ENCODE data around the gene RAD18. TPM values are rescaled to one million over a fixed set of nuclear protein-coding genes. Genes with fewer than 3 reads are reported as not detected.

RAD18 gene
- total RNA-seq, 1 donor from 2014 or later: 8.5 TPM

DNA sequence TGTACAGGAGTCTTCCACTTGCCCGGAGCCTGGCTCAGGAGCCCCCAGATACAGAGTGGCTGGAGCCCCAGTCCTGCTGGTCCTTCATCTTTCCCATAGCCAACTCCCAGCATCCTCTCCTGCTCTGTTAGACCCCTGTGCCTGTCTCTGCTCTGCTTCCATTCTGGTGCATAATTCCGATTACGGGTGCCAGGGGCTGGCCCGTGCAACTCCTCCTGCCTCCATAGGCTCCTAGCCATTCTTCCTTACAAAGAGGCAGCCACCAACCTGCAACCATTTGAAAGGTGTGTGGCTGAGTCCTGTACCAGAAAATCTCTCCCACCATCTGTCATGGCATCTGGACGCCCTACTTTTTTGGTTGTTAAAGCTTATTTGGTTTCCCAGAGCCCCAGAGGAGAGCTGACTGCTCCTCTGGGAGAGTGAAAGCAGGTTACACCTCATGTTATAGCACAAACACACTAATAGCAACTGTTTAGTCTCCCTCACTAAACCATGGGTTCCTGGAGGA is 5.2 kb upstream of the RAD18 start:
- intact Hi-C loops (cut with micrococcal nuclease): no loop called here
- ATAC-seq: no peak
- DNase-seq: no peak

DNA sequence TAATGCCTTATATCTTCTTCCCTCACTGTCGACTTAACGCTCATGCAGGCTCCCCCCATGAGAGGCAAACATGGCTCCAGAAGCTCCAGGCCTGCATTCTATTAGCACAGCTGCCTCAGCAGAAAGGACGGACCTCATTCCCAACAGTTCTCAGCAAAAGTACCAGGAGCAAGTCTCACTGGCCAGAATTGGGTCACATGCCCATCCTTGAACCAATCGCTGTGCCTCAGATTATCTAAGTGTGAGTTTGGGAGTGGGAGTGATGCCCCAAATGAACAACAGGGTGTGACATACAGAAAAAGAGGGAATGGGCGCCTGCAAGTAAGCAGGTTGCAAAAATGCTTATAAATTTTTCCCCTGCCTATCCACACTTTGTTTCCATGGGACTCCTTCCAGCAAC is 4.3 kb upstream of the RAD18 start:
- intact Hi-C loops (cut with micrococcal nuclease): no loop called here
- ATAC-seq (no peak), DNase-seq (no peak)

DNA sequence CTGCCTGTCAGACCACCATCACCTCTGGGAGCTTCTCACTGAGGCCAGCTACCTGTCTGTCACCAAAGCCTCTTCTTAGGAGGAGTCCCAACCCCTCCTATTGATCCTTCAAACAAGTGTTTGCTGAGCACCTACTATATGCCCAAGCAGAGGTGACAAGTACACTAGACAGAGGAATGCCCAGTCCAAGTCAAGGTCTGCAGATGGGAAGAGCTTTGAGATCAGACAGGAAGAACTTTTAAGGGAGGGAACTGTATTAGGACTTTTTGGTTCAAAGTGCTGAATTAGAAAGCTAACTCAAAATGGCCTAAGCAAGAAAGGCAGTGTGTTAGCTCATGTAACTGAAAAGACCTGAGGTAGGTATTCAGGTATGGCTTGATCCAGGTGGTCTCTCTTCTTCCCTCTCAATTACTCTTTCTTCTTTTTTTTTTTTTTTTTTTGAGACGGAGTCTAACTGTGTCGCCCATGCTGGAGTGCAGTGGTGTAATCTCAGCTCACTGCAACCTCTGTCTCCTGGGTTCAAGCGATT is 3.6 kb upstream of the RAD18 start:
- no peak for DNase-seq
- no peak for ATAC-seq
- intact Hi-C loops (cut with micrococcal nuclease): no loop called here

DNA sequence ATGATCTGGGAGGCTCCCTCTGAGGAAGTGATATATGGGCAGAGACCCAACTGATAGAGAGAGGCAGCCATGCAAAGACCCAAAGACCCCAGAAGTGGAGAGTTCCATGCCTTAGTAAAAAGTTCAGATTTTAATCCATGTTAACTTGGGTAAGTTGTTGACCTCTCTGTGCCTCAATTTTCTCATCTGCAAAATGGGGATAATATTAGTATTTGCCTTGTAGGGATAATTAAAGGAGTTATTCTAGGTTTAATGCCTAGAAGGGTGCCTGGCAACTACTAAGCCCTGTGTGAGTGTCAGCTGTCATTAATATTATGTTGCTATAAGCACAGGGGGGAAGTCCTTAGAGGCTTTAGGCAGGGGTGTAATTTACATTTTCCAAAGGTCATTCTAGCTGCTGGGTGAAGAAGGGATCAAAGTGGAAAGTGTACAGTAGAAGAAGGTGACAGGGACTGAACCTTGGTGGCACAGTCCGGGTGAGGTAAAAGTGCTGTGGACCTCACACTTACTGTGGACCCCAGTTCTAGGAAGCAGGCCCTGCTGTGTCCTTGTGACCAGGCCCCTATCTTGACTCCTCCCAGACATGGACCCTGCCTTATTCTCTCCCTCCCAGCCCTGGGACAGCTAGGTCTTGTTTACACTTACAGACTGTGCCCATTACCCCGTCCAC is 3.0 kb upstream of the RAD18 start:
- intact Hi-C loops (cut with micrococcal nuclease): no loop called here
- no peak for ATAC-seq
- no peak for DNase-seq

DNA sequence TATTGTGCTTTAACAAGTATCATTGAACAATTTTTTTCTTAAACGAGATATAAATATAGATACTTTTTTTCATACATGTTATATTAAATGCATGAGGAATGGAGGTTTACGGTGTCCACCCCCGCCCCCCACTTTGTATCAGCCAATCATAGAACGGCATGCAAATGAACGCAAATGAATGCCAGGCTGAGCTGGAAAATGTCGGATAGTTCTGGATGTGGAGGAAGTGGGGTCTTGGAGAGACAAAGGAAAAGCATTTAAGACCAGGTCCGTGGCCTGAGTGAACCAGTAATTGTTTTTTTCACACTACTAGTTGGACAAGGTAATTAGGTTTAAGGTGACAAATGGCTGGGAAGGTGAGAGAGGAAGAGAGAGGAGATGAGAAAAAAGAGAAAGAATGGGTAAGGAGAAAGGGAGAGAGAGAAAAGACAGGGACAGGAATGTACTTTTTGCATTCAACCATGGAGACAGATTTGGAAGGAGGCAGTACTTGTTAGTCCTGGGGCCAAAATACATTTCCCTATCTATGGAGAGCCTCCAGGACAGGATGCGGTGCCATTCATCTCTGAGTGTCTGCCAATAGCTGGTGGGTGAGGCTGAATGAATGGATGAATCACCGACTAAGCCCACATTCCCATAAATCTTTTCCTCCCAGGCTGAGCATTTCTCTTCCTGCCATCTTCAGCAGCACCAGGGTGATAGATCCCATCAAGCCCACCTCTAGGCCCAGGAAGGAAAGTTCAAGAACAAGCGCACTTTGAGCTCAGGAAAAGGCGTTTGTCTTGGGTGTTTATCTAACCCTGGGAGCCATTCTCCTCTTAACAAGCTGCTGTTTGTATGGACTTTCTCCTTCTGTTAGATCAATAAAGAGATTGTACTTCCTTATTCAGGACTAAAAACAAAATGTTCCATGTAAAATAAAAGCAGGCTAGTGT is 1.4 kb upstream of the RAD18 start:
- DNase-seq (no peak), ATAC-seq (no peak)
- intact Hi-C loops (cut with micrococcal nuclease): no loop called here

DNA sequence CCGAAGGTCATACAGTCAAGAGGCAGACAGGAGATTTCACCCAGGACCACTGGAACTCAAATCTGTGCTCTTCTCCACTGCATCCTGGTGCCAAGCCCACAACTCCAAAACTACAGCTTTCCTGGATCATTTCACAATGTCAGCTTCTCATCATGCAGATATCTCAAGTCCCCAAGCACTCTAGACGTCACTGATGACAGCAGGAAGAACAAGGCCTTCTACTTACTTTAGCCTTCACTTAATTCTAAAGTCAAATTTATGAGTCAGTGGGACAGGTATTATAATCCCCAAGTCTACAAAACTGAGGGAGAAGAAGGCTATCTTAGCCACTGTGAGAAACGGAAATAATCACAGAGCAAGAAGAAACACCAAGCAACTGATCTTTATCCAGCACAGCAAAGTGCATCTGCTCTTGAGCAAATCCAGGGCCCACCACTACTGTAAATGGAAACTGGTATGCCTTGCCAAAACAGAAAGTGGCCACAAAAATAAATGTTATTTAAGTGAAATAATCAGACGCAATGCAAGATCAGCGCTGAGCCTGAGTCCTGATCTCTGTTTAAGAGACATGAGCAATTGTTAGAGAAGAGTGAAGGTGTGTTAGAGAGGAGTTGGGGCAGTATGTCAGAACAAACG is 928 bp downstream of the RAD18 start:
- intact Hi-C loops (cut with micrococcal nuclease): no loop called here
- ATAC-seq (no peak), DNase-seq (no peak)

DNA sequence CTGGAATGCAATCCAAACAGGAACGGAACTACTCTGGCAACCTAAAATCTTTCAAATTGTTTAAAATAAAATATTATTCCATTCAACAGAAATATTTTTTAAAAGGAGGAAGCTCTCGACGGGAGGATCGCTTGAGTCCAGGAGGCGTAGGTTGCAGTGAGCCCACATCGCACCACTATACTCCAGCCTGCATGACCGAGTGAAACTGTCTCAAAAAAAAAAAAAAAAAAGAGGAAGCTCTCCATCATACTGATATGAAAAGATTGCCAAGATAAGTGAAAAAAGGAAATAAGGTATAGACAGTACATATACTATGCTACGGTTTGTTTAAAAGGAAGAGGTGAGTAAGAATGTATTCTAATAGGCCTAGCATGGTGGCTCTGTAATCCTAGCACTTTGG is 3.6 kb downstream of the RAD18 start:
- ATAC-seq (no peak), DNase-seq (no peak)
- intact Hi-C loops (cut with micrococcal nuclease): no loop called here

DNA sequence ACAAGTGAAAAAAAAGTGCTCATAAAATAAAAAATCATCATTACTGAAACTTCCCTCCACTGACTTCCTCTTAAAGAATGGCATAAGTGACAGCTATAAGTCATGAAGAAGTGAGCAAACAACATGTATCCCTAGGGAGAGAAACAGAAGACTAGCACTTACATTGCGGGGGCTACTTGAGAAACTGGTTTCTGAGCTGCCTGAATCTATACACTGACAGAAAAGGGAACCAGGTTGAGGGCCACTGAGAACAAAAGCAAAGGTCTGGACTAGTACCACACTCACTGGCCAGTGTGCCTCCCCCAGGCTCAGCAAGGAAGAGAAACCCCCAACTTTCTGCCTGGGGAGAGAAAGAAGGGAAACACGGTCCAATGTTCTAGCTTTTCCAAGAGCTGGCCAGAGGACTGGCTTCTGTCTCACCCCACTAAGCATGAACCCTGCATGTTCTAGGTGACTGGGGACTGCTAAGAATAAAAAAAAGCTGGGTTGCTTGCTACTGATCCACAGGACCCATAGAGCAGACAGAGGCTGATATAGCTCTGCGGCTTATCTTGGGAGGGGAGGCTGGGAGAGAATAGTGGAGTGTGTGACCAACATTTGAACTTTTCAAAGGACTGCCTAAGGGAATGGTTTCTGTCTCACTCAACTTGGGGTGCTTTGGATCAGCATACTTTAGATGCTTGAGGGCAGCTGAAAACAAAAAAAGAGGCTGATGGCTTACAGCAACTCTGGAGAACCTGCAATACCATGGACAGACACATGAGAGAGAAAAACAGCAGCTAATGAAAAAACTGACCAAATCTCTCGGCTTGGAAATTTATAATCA is 8.1 kb downstream of the RAD18 start:
- intact Hi-C loops (cut with micrococcal nuclease): no loop called here
- ATAC-seq (peak; percentile 79), DNase-seq (no peak)

DNA sequence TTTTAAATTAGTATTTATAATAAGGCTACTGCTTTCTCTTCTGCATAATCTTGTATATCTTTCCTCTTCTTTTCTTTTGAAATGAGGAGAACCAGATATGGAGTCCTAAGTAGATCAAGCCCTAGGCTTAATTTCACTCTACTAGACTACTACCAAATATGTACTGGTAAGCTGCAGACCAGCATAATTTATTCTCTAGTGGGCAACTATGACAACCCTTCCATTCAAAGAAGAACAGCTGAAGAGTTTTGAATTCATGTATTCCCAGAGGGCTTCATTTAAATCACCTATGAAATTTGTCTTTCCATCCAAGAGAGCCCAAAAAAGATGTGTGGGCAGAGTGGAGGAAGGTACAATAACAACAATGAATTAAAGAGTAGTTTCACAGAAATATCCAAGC is 10.0 kb downstream of the RAD18 start:
- ATAC-seq (no peak), DNase-seq (no peak)
- intact Hi-C loops (cut with micrococcal nuclease): no loop called here

DNA sequence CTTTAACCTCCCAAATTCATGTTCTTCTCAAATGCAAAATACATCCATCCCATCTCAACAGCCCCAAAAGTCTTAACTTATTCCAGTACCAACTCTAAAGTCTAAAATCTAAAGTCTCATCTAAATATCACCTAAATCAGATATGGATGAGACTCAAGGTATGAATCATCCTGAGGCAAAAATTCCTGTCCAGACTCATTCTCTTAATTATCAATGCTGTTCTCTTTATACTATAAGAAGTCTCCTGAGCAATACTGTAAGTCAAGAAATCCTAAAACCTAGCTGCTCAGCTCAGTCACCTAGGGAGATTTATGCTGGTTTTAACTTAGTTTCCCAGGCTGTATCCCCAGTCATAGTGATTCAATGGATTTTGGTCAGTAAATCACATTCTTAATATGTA is 11.1 kb downstream of the RAD18 start:
- ATAC-seq (no peak), DNase-seq (no peak)
- intact Hi-C loops (cut with micrococcal nuclease): no loop called here

DNA sequence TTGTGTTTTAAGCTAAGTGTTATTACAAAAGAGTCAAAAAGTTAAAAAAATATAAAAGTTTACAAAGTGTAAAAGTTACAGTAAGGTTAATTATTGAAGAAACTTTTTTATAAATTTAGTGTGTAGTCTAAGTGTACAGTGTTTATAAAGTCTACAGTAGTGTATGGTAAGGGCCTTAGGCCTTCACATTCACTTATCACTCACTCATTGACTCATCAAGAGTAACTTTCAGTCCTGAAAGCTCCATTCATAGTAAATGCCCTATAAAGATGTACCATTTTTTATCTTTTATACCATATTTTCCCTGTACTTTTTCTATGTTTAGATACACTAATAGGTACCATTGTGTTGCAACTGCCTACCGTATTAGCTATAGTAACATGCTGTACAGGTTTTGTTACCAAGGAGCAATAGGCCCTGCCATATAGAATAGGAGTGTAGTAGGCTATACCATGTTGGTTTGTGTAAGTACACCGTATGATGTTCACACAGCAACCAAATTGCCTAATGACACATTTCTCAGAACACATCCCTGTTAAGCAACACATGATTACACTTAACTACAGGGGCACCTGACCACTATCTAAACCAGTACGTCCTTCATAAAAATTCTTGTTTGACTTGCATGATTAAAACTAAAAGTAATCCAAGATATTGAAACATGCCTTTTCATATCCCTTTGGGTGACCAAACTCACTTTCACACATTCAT is 17.2 kb downstream of the RAD18 start:
- intact Hi-C loops (cut with micrococcal nuclease): no loop called here
- ATAC-seq (no peak), DNase-seq (no peak)

DNA sequence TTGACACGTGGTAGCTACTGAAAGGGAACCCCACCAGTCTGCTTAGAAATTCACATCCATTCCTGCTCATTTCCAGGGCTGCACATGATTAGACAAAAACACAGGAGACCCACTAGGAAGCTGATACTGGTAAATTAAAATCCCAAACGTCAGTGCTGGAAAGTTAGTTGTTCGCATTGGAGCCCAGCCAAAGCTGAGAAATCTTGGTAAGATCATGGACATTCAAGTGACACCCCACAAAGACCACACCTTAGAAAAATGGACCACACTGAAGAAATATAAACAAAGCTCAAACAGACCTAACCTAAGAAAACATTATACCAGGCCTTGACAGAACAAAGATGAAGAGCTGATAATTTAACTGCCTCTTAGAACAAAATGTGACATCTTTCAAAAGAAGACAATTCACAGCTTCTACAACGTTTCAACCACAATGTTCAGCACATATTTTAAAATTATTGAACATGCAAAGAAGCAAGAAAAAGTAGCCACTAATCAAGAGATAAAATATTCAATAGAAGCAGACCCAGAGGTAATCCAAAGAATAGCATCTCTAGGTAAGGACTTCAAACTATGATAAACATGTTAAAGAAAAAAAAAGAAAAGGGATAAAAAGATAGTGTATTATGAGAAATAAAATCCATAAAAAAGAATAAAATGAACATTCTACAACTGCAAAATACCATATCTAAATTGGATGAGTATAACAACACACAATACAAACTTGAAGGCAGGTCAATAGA is 20.4 kb downstream of the RAD18 start:
- ATAC-seq (no peak), DNase-seq (no peak)
- intact Hi-C loops (cut with micrococcal nuclease): no loop called here

DNA sequence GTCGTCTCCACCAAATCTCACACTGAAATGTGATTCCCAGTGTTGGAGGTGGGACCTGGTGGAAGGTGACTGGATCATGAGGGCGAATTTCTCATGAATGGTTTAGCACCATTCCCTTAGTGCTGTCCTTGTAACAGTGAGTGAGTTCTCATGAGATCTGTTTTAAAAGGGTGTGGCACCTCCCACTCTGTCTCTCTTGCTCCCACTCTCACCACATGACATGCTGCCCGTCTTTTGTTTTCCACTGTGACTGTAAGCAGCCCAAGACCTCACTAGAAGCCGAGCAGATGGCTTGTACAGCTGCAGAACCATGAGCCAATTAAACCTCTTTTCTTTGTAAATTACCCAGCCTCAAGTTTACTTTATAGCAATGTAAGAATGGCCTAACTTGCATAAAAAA is 21.2 kb downstream of the RAD18 start:
- no peak for ATAC-seq
- intact Hi-C loops (cut with micrococcal nuclease): no loop called here
- DNase-seq: no peak

DNA sequence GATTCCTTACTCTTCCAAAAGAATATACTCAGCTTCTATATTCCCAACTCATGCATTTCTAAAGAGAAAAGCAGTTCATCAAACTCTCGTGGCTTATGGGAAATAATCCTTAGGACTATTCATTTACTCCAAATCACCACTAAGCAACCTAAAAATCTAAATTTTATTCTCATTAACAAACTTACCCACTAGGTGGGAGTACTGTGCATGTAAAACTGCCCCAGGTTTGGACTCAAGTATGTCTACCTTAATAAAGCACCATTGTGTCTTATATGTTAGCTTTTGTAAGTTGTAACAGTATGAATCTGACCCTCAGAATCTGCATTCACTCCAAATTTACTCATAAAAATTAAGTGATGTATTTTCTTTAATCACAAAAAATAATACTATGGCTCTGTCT is 25.3 kb downstream of the RAD18 start:
- intact Hi-C loops (cut with micrococcal nuclease): no loop called here
- ATAC-seq: no peak

DNA sequence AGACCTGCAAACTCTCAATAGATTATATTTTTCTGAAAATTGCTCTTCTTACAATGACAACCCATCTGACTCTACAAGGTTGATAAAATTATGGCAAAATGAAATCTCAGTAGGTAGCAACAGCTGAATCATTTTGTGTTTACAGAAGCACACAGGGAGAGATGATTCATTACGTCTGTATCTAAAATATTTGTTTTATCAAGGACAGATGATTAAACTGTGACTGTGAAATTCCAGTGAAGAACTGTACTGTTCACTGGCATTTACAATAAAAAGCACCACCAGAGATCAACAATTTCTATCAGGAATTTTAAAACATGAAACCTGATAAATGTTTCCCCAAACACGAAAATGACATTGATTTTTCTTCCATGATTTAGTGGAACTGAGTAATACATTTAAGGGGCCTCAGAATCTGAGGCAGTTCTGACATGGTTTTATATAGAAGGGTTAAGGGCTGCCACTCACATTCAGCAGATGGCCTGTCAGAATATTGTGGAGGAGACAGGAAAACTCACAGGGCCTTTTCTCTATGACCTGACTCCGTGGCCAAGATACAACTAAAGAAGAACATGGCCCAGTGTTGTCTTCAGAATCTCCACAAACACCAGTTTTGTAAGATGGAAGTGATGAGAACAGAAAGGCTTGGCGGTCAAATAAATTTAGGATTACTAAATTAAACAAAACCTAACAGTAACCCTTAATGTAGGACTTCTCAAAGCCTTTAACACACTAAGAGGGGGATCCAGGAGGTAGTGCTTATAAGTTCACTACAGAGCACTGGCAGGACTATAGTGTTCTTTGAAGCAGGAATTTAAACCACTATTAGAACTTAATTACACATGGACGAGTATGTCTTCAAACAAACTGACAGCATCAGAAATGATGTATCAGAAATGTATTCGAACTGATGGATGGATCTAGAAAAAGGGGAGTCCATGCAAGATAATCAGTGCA is 25.9 kb downstream of the RAD18 start:
- peak; percentile 64 for ATAC-seq
- intact Hi-C loops (cut with micrococcal nuclease): no loop called here

More for the DNA sequence above, 25.3 kb downstream of the RAD18 start:
- no peak for DNase-seq

DNA sequence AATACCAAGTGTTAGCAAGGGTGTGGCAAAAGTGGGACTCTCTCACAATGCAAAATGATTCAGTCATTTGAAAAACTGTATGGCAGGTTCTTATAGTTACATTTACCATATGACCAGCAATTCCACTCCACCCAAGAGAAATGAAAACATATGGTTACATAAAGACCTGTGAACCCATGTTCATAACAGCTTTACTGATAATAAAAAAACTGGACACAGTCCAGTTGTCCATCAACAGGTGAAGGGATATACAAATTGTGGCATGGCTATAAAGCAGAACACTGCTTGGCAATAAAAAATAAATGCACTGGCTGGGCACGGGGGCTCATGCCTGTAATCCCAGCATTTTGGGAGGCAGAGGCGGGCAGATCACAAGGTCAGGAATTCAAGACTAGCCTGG is 30.8 kb downstream of the RAD18 start:
- no peak for ATAC-seq
- intact Hi-C loops (cut with micrococcal nuclease): no loop called here
- DNase-seq: no peak

More for the DNA sequence above, 25.9 kb downstream of the RAD18 start:
- no peak for DNase-seq

DNA sequence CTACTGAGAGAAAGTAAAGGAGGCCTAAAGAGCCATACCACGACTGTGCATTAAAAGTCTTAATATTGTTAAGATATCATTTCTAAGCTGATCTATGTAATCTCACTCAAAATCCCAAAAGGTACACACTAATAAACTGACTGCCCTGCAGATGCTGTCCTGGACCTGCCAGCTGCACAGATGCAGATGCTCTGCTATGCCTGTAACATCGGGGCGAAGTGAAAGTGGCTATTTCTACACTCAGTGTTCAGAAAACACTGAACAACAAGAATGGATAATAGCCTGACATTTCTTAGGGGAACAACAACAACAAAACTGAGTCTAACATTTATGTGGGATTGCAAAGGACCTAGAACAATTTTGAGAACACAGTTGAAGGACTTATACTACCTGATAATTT is 31.9 kb downstream of the RAD18 start:
- no peak for DNase-seq
- ATAC-seq: no peak
- intact Hi-C loops (cut with micrococcal nuclease): no loop called here

Data from left ventricle myocardium superior (tissue), 1 donor.